Body of pancreas (tissue), 4 donors: ENCODE measurements around the gene CHSY1.

Experiments used
- CTCF ChIP-seq, 7 experiments: fragments of 450-650 bp in 4 of 7; fragments of 200-600 bp in 3 of 7; sonication (generic) in 3 of 7; IDR thresholded peaks; one replicate each; pipeline ENCODE4 v1.5.1; 2016 to 2019; ENCODE audit warnings: antibody characterized with exemption in 7 of 7
- POLR2A ChIP-seq, 3 donors: fragments of 450-650 bp; IDR thresholded peaks; one replicate each; pipeline ENCODE4 v1.6.1; 2016; ENCODE audit warnings: antibody characterized with exemption in 3 of 3, mild to moderate bottlenecking in 2 of 3

- TF ChIP-seq CTCF (IDR thresholded peaks at IDR 0.05) (no peak), POLR2A (IDR thresholded peaks at IDR 0.05) (peak in 1 of 3 donors; percentile 15)
Observed at GRCh38 chr15:101188637-101189408, 63.0 kb downstream of the CHSY1 start.
